ENCODE data around the gene CYSLTR2.

CYSLTR2 gene, protein sequence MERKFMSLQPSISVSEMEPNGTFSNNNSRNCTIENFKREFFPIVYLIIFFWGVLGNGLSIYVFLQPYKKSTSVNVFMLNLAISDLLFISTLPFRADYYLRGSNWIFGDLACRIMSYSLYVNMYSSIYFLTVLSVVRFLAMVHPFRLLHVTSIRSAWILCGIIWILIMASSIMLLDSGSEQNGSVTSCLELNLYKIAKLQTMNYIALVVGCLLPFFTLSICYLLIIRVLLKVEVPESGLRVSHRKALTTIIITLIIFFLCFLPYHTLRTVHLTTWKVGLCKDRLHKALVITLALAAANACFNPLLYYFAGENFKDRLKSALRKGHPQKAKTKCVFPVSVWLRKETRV

DNA sequence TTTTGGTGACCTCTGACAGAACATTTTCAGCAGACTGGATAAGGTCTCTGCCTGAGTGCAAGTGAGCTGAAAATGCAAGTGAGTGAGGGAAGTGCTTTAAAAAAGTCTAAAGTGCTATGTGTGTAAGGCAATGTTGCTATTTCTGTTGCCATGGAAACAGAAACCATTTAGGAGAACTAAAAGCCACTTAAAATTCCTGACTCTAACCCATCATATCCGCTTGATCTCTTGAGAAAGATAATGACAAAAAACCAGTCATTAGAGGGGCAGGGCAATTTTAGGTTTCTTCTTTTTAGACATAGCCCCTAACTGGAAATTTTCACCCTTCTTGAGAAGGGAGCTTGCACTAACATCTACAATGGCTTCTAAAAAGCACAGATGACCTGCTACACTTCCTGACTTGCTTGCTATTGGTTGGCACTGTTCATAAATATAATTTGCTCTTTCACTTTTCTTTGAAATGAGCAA is at the start of gene CYSLTR2:
CYSLTR2 (plus strand) TSS at position 458 of the 468 bp plus-strand sequence. CDS start 52,889 bp downstream, outside the sequence.
- TF ChIP-seq MYC (IDR thresholded peaks at IDR 0.05; ENCODE audit: low read depth, low read length) (no peak), POLR2A (IDR thresholded peaks at IDR 0.05; ENCODE audit: extremely low read depth, insufficient read length) (no peak)
- TF ChIP-seq, protein P1, sequence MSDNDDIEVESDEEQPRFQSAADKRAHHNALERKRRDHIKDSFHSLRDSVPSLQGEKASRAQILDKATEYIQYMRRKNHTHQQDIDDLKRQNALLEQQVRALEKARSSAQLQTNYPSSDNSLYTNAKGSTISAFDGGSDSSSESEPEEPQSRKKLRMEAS (IDR thresholded peaks at IDR 0.05; ENCODE audit: low read depth, low read length) = no peak
- TF ChIP-seq, protein P2, sequence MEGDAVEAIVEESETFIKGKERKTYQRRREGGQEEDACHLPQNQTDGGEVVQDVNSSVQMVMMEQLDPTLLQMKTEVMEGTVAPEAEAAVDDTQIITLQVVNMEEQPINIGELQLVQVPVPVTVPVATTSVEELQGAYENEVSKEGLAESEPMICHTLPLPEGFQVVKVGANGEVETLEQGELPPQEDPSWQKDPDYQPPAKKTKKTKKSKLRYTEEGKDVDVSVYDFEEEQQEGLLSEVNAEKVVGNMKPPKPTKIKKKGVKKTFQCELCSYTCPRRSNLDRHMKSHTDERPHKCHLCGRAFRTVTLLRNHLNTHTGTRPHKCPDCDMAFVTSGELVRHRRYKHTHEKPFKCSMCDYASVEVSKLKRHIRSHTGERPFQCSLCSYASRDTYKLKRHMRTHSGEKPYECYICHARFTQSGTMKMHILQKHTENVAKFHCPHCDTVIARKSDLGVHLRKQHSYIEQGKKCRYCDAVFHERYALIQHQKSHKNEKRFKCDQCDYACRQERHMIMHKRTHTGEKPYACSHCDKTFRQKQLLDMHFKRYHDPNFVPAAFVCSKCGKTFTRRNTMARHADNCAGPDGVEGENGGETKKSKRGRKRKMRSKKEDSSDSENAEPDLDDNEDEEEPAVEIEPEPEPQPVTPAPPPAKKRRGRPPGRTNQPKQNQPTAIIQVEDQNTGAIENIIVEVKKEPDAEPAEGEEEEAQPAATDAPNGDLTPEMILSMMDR (IDR thresholded peaks at IDR 0.05; ENCODE audit: low read depth, low read length) = no peak
- DNase-seq (ENCODE audit: low read depth) = peak; percentile 11
- H3K4me3 ChIP-seq (ENCODE audit: low read depth, low read length) = no peak within 1 kb of the TSS

DNA sequence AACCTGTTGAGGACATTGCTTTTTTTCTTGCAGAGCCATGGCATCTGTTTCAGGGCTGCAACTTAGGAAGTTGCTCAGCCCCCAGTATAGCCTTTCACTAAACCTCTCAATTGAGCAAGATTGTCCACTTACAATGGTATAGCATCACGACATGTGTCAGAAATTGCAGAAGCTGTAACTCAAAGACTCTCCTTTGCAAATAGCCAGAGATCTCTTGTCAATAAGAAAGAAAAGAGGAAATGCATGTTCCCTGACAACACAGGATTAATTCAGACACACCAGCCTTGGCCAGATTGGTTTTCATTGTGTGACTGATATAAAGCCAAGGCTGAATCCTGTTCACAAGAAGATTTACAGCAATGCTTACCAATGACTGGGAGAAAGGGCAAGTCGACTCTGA is 38.7 kb upstream of the CYSLTR2 start:
- H3K4me3 ChIP-seq (ENCODE audit: low read depth, low read length) = no peak overlapping the region
- peak; percentile 68 for DNase-seq (ENCODE audit: low read depth)
- TF ChIP-seq MYC (IDR thresholded peaks at IDR 0.05; ENCODE audit: low read depth, low read length) = 0 out of 2 replicates have a peak, but pooled peaks have one; percentile 18
- TF ChIP-seq, protein P2 (IDR thresholded peaks at IDR 0.05; ENCODE audit: low read depth, low read length) = no peak

DNA sequence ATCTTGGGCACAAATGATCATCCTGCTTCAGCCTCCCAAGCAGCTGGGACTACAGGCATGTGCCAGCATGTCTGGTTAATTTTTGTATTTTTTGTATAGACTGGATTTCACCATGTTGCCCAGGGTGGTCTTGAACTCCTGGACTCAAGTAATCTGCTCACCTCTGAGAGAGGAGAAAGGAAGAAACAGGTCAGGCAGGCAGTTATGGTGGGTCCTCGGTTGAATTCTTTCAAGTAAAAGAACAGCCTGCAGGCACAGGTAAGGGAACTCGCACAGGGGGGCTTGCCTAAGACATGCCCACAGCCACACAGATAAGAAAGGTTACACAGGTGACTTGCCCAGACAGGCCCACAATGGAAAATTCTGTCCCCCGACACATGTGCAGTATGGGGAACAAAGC is 34.8 kb upstream of the CYSLTR2 start:
- no peak for TF ChIP-seq POLR2A (IDR thresholded peaks at IDR 0.05; ENCODE audit: extremely low read depth, insufficient read length)
- no peak for TF ChIP-seq MYC (IDR thresholded peaks at IDR 0.05; ENCODE audit: low read depth, low read length)
- TF ChIP-seq, protein P1 (IDR thresholded peaks at IDR 0.05; ENCODE audit: low read depth, low read length) = no peak
- no peak for DNase-seq (ENCODE audit: low read depth)
- no peak overlapping the region for H3K4me3 ChIP-seq (ENCODE audit: low read depth, low read length)

DNA sequence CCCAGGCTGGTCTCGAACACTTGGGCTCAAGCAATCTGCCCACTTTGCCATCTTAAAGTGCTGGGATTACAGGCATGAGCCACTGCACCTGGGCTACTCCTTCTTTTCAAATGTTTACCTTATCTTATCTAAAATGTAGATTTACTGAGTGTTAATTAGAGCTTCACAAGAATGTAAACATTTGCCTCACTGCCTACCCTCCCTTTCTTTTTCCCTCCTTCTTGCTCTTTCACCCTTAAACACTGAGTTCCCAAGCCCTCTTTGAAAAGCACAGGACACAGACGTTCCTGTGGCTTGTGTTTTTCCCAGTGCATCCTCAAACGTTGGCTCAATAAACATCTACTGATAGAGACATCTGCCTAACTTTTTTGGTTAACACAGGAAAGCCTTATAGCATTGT is 32.7 kb upstream of the CYSLTR2 start:
- no peak overlapping the region for H3K4me3 ChIP-seq (ENCODE audit: low read depth, low read length)
- DNase-seq (ENCODE audit: low read depth) = no peak
- TF ChIP-seq MYC (IDR thresholded peaks at IDR 0.05; ENCODE audit: low read depth, low read length) = no peak
- TF ChIP-seq, protein P1 (IDR thresholded peaks at IDR 0.05; ENCODE audit: low read depth, low read length) = no peak
- no peak for TF ChIP-seq POLR2A (IDR thresholded peaks at IDR 0.05; ENCODE audit: extremely low read depth, insufficient read length)
- TF ChIP-seq, protein P2 (IDR thresholded peaks at IDR 0.05; ENCODE audit: low read depth, low read length) = no peak

DNA sequence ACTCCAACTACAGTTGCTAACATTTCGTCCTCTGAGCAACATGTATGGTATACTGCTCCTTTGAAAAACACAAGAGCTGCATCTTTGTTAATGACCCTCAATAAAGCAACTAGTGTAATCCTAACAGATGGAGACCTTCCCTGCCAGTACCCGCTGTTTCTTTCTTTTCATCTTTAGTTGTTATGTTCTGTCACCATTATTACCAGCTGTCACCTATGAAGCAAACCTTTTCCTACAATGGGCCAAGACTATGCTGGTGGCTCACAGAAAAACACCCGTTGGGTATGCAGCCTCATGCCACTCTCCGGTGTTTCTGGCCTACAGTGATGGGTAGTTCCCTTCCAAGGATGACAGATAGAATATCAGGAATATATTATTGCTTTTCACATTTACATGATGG is 29.7 kb upstream of the CYSLTR2 start:
- no peak for DNase-seq (ENCODE audit: low read depth)
- TF ChIP-seq POLR2A (IDR thresholded peaks at IDR 0.05; ENCODE audit: extremely low read depth, insufficient read length) (no peak), MYC (IDR thresholded peaks at IDR 0.05; ENCODE audit: low read depth, low read length) (no peak)
- TF ChIP-seq, protein P1 (IDR thresholded peaks at IDR 0.05; ENCODE audit: low read depth, low read length) = no peak
- TF ChIP-seq, protein P2 (IDR thresholded peaks at IDR 0.05; ENCODE audit: low read depth, low read length) = no peak
- H3K4me3 ChIP-seq (ENCODE audit: low read depth, low read length) = no peak overlapping the region

DNA sequence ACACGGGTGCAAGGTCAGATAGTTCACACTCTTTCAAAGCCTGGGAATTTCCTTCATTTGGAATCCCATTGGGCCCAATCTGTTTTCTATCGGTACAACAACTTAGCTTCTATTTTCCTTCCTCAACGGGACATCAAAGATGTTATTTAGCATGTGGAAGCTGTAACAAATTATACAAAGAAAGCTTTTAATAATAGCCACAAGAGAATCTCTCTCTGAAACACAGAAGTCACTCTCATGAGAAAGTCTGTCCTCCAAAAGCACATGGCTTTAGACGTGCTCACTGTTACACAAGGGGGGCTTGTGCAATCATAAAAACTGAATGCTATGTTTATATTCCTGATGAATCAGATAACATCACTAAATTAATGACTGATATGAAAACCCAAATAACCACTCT is 28.9 kb upstream of the CYSLTR2 start:
- TF ChIP-seq POLR2A (IDR thresholded peaks at IDR 0.05; ENCODE audit: extremely low read depth, insufficient read length) (no peak), MYC (IDR thresholded peaks at IDR 0.05; ENCODE audit: low read depth, low read length) (peak; percentile 85)
- TF ChIP-seq, protein P1 (IDR thresholded peaks at IDR 0.05; ENCODE audit: low read depth, low read length) = peak; percentile 93
- TF ChIP-seq, protein P2 (IDR thresholded peaks at IDR 0.05; ENCODE audit: low read depth, low read length) = no peak
- peak; percentile 59 for DNase-seq (ENCODE audit: low read depth)
- H3K4me3 ChIP-seq (ENCODE audit: low read depth, low read length) = no peak overlapping the region

Measured in NB4 (cell line).